ENCODE results near the gene RAI1.

GRCh38 chr17:17706140-17707060 lies 25.1 kb downstream of the RAI1 start:
- TF ChIP-seq CTCF (IDR thresholded peaks at IDR 0.05) = no peak
- TF ChIP-seq POLR2AphosphoS5 (IDR thresholded peaks at IDR 0.05) = no peak

Data from suprapubic skin (tissue), 3 donors.